Trophoblast cell (in vitro differentiated cells and primary cell): Measurements from ENCODE around the gene RBM45.

Experiments used
- DNase-seq, 2 donors: peaks; one replicate each; pipeline ENCODE4 v3.0.0-alpha.2; 2016
- H2AFZ ChIP-seq: 2 replicates; pipeline ENCODE4 v1.6.1; 2013; ENCODE audit warnings: low read length, moderate library complexity, mild to moderate bottlenecking; ENCODE audit not compliant: insufficient read depth, poor library complexity
- H2AK5ac ChIP-seq: 2 replicates; pipeline ENCODE4 v1.6.1; 2013; ENCODE audit warnings: mild to moderate bottlenecking, low read length
- H2BK120ac ChIP-seq: 2 replicates; pipeline ENCODE4 v1.6.1; 2013; ENCODE audit warnings: low read length, mild to moderate bottlenecking, moderate library complexity; ENCODE audit not compliant: insufficient read depth, poor library complexity
- H2BK12ac ChIP-seq: 2 replicates; pipeline ENCODE4 v1.6.1; 2013; ENCODE audit warnings: mild to moderate bottlenecking, low read length, moderate library complexity
- H2BK5ac ChIP-seq: 2 replicates; pipeline ENCODE4 v1.6.1; 2013; ENCODE audit warnings: low read length, low read depth, moderate library complexity, mild to moderate bottlenecking; ENCODE audit not compliant: poor library complexity
- H3K14ac ChIP-seq: 2 replicates; pipeline ENCODE4 v1.6.1; 2013; ENCODE audit warnings: mild to moderate bottlenecking, low read length
- H3K18ac ChIP-seq: 2 replicates; pipeline ENCODE4 v1.6.1; 2013; ENCODE audit warnings: mild to moderate bottlenecking, low read length
- H3K23ac ChIP-seq: 2 replicates; pipeline ENCODE4 v1.6.1; 2013; ENCODE audit warnings: low read length
- H3K27ac ChIP-seq: 2 replicates; pipeline ENCODE4 v1.5.1; 2013; ENCODE audit warnings: low read depth, mild to moderate bottlenecking, inconsistent platforms, low read length, moderate library complexity
- H3K27me3 ChIP-seq: 2 replicates; pipeline ENCODE4 v1.6.1; 2013; ENCODE audit warnings: inconsistent platforms, mild to moderate bottlenecking, low read length, moderate library complexity; ENCODE audit not compliant: insufficient read depth
- H3K36me3 ChIP-seq, 2 experiments: 1 replicate in 1 of 2; 2 replicates in 1 of 2; pipeline ENCODE4 v1.6.1; 2013; ENCODE audit warnings: low read length in 2 of 2, mild to moderate bottlenecking in 2 of 2, moderate library complexity in 1 of 2; ENCODE audit not compliant: insufficient read depth in 2 of 2, control insufficient read depth in 1 of 2
- H3K4ac ChIP-seq: 2 replicates; pipeline ENCODE4 v1.6.1; 2013; ENCODE audit warnings: low read depth, mild to moderate bottlenecking, low read length, moderate library complexity
- H3K4me1 ChIP-seq, 2 experiments: 1 replicate in 1 of 2; 2 replicates in 1 of 2; pipeline ENCODE4 v1.6.1; 2013; ENCODE audit warnings: low read length in 2 of 2, mild to moderate bottlenecking in 2 of 2, moderate library complexity in 1 of 2; ENCODE audit not compliant: insufficient read depth in 2 of 2, control insufficient read depth in 1 of 2
- H3K4me2 ChIP-seq: 2 replicates; pipeline ENCODE4 v1.6.1; 2013; ENCODE audit warnings: inconsistent platforms, mild to moderate bottlenecking, low read length, moderate library complexity
- H3K4me3 ChIP-seq: 2 replicates; pipeline ENCODE4 v1.5.1; 2013; ENCODE audit warnings: mild to moderate bottlenecking, low read depth, low read length, inconsistent platforms
- H3K79me1 ChIP-seq: one replicate; pipeline ENCODE4 v1.6.1; 2013; ENCODE audit warnings: low read length
- H3K79me2 ChIP-seq: 2 replicates; pipeline ENCODE4 v1.6.1; 2013; ENCODE audit warnings: low read length, mild to moderate bottlenecking; ENCODE audit not compliant: control insufficient read depth, insufficient read depth, poor library complexity
- H3K9ac ChIP-seq: 2 replicates; pipeline ENCODE4 v1.6.1; 2013; ENCODE audit warnings: mild to moderate bottlenecking, low read length
- H3K9me3 ChIP-seq: 2 replicates; pipeline ENCODE4 v1.6.1; 2013; ENCODE audit warnings: low read depth, mild to moderate bottlenecking, control low read depth, inconsistent platforms, low read length; ENCODE audit not compliant: insufficient read depth
- H4K12ac ChIP-seq: 2 replicates; pipeline ENCODE4 v1.6.1; 2013; ENCODE audit warnings: low read depth, mild to moderate bottlenecking, low read length, moderate library complexity
- H4K8ac ChIP-seq: 2 replicates; pipeline ENCODE4 v1.6.1; 2013; ENCODE audit warnings: low read depth, mild to moderate bottlenecking, low read length, moderate library complexity
- H4K91ac ChIP-seq: one replicate; pipeline ENCODE4 v1.6.1; 2013; ENCODE audit warnings: low read depth, mild to moderate bottlenecking, low read length, moderate library complexity
- WGBS: extraction: QIAGEN DNeasy Blood & Tissue Kit; methylation state at CpG from one replicate; pipeline ENCODE4 v1.1.7; 2013; ENCODE audit warnings: missing lambda C conversion rate; ENCODE audit not compliant: insufficient read length, insufficient coverage; ENCODE audit errors: extremely low coverage; 5-methylcytosine and 5-hydroxymethylcytosine counted together

RBM45 gene

GRCh38 chr2:178082408-178083045, 29.7 kb upstream of the RBM45 start:
- Histone ChIP-seq H3K79me2 (no peaks in the 10 kb centered on the region), H3K4me2 (no peak overlapping the region)
- WGBS = no CpG with 5 or more reads among the region's 3 CpGs

GRCh38 chr2:178084273-178084672, 28.0 kb upstream of the RBM45 start:
- no peaks in the 10 kb centered on the region for H3K79me2 ChIP-seq
- WGBS = no CpG with 5 or more reads among the region's 3 CpGs

More at GRCh38 chr2:178082408-178083045, 29.7 kb upstream of the RBM45 start:
- Histone ChIP-seq H3K27ac (no peak overlapping the region), H4K8ac (no peak overlapping the region), H2BK5ac (no peak overlapping the region), H3K27me3 (no peaks in the 10 kb centered on the region), H3K9ac (no peak overlapping the region), H3K4me1 (no peaks in the 10 kb centered on the region), H3K18ac (no peak overlapping the region), H2BK120ac (no peak overlapping the region), H3K36me3 (no peaks in the 10 kb centered on the region), H3K23ac (no peak overlapping the region), H3K4me3 (no peak overlapping the region), H3K4ac (no peak overlapping the region), H2BK12ac (no peak overlapping the region), H4K91ac (no peak overlapping the region), H4K12ac (no peak overlapping the region), H2AFZ (no peak overlapping the region), H2AK5ac (no peak overlapping the region), H3K14ac (no peak overlapping the region), H3K79me1 (no peaks in the 10 kb centered on the region), H3K9me3 (no peaks in the 10 kb centered on the region)
- DNase-seq = no peak

GRCh38 chr2:178088774-178089270, 23.4 kb upstream of the RBM45 start:
- Histone ChIP-seq H2BK5ac (no peak overlapping the region), H2BK12ac (no peak overlapping the region), H3K36me3 (no peaks in the 10 kb centered on the region), H3K9me3 (no peaks in the 10 kb centered on the region), H3K27me3 (no peaks in the 10 kb centered on the region), H3K4me3 (no peak overlapping the region), H2BK120ac (no peak overlapping the region), H3K18ac (no peak overlapping the region), H2AFZ (no peak overlapping the region), H4K12ac (no peak overlapping the region), H3K27ac (no peak overlapping the region), H3K4ac (no peak overlapping the region), H3K14ac (no peak overlapping the region), H3K79me1 (no peaks in the 10 kb centered on the region), H2AK5ac (no peak overlapping the region), H3K4me2 (no peak overlapping the region), H4K8ac (no peak overlapping the region), H3K4me1 (no peaks in the 10 kb centered on the region), H3K23ac (no peak overlapping the region), H4K91ac (no peak overlapping the region), H3K79me2 (no peaks in the 10 kb centered on the region), H3K9ac (no peak overlapping the region)
- no CpG with 5 or more reads among the region's 6 CpGs for WGBS
- DNase-seq = no peak

More at GRCh38 chr2:178084273-178084672, 28.0 kb upstream of the RBM45 start:
- H3K9ac ChIP-seq = no peak overlapping the region
- H2AFZ ChIP-seq = no peak overlapping the region
- no peak overlapping the region for H2AK5ac ChIP-seq
- no peaks in the 10 kb centered on the region for H3K79me1 ChIP-seq
- H4K8ac ChIP-seq = no peak overlapping the region
- H3K4me3 ChIP-seq = no peak overlapping the region
- H2BK120ac ChIP-seq = no peak overlapping the region
- no peak overlapping the region for H4K12ac ChIP-seq
- no peak overlapping the region for H3K4ac ChIP-seq
- no peak overlapping the region for H2BK12ac ChIP-seq
- no peaks in the 10 kb centered on the region for H3K4me1 ChIP-seq
- no peak overlapping the region for H3K23ac ChIP-seq
- H3K27me3 ChIP-seq = no peaks in the 10 kb centered on the region
- H3K36me3 ChIP-seq = no peaks in the 10 kb centered on the region
- H4K91ac ChIP-seq = no peak overlapping the region
- H3K9me3 ChIP-seq = no peaks in the 10 kb centered on the region
- no peak overlapping the region for H3K4me2 ChIP-seq
- H2BK5ac ChIP-seq = no peak overlapping the region
- H3K18ac ChIP-seq = no peak overlapping the region
- no peak for DNase-seq
- no peak overlapping the region for H3K27ac ChIP-seq
- H3K14ac ChIP-seq = no peak overlapping the region

GRCh38 chr2:178093471-178093870, 18.8 kb upstream of the RBM45 start:
- Histone ChIP-seq H3K18ac (no peak overlapping the region), H4K91ac (no peak overlapping the region), H2AFZ (no peak overlapping the region), H3K9me3 (peaks cover 3% of the 10 kb centered on the region), H2BK5ac (no peak overlapping the region), H2BK120ac (no peak overlapping the region), H3K23ac (no peak overlapping the region), H3K36me3 (no peaks in the 10 kb centered on the region), H3K4me1 (no peaks in the 10 kb centered on the region), H3K14ac (no peak overlapping the region), H3K79me2 (no peaks in the 10 kb centered on the region), H3K27ac (no peak overlapping the region), H2AK5ac (no peak overlapping the region), H3K27me3 (no peaks in the 10 kb centered on the region), H4K12ac (no peak overlapping the region), H3K79me1 (no peaks in the 10 kb centered on the region), H3K4me2 (no peak overlapping the region), H3K4me3 (no peak overlapping the region), H3K4ac (no peak overlapping the region), H4K8ac (no peak overlapping the region), H3K9ac (no peak overlapping the region), H2BK12ac (no peak overlapping the region)
- DNase-seq = no peak
